LNCaP clone FGC (cell line): Measurements from ENCODE around the gene GCLM.
"Not testable (repeated sequence)": the region's sequence is repeated elsewhere in the genome, so short reads cannot be mapped to it uniquely, and the experiment has no call there.

Experiments used
- DNase-seq: peaks from one replicate; pipeline ENCODE4 v3.0.0-alpha.2; 2011; ENCODE audit warnings: low read depth
- H3K4me3 ChIP-seq: 2 replicates; pipeline ENCODE4 v1.5.1; 2011; ENCODE audit warnings: mild to moderate bottlenecking, low read depth, low read length, control low read depth
- TF ChIP-seq, protein P1 (sequence below): IDR thresholded peaks from 2 replicates; pipeline ENCODE4 v1.5.1; 2012; ENCODE audit warnings: mild to moderate bottlenecking; ENCODE audit not compliant: control insufficient read depth, insufficient read depth; ENCODE audit errors: extremely low read depth

Gene GCLM

DNA sequence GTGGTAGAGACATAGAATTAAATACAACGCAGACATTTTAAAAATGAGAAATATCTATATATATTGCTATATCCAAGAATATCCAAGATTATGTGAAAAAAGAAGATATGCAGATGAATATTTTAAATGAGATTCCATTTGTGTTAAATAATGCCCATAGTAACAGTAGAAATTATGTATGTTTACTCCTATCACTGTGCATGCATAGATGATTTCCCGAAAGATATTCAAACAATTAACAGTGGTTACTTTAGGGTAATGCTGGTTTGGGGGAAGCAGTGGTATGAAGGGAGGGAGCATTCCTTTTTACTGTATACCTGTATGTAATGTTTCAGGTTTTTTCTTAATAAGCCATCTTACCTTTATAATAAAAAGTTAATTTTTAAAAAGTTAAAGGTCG, 55.3 kb downstream of the GCLM start:
- TF ChIP-seq, protein P1, sequence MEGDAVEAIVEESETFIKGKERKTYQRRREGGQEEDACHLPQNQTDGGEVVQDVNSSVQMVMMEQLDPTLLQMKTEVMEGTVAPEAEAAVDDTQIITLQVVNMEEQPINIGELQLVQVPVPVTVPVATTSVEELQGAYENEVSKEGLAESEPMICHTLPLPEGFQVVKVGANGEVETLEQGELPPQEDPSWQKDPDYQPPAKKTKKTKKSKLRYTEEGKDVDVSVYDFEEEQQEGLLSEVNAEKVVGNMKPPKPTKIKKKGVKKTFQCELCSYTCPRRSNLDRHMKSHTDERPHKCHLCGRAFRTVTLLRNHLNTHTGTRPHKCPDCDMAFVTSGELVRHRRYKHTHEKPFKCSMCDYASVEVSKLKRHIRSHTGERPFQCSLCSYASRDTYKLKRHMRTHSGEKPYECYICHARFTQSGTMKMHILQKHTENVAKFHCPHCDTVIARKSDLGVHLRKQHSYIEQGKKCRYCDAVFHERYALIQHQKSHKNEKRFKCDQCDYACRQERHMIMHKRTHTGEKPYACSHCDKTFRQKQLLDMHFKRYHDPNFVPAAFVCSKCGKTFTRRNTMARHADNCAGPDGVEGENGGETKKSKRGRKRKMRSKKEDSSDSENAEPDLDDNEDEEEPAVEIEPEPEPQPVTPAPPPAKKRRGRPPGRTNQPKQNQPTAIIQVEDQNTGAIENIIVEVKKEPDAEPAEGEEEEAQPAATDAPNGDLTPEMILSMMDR, result no peak
- no peak for DNase-seq
- no peak overlapping the region for H3K4me3 ChIP-seq

DNA sequence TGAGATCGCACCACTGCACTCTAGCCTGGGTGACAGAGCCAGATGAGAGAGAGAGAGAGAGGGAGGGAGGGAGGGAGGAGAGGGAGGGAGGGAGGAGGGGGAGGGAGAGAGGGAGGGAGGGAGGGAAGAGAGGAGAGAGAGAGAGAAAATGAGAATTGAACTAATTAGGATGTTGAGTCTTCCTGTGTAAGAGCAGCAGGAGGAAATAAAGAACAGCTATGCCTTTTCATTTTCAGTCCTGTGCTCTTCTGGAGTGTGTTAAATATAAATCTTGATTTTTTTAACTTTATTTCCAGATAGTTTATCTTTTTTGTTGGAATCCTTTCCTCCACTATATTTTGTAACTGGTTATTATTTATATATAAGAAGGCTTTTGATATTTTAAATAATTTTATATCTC, 57.4 kb downstream of the GCLM start:
- DNase-seq, result no peak
- no peak overlapping the region for H3K4me3 ChIP-seq
- TF ChIP-seq, protein P1, result no peak

DNA sequence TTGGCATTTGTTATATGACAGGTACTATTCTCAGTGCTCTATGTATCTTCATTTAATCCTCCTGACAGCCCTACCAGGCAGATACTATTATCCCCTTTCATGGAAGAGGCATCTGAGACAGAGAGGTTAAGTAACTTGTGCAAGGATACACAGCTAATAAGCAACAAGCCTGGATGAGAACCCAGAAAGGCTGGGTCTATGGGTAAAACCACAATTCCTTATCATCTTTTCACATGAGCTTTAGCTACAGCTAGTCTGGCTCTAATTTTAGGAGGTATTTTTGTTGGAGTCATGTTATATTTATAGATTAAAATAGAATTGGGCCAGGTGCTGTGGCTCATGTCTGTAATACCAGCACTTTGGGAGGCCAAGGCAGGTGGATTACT, 57.9 kb downstream of the GCLM start:
- no peak for DNase-seq
- H3K4me3 ChIP-seq, result no peak overlapping the region
- TF ChIP-seq, protein P1, result no peak

DNA sequence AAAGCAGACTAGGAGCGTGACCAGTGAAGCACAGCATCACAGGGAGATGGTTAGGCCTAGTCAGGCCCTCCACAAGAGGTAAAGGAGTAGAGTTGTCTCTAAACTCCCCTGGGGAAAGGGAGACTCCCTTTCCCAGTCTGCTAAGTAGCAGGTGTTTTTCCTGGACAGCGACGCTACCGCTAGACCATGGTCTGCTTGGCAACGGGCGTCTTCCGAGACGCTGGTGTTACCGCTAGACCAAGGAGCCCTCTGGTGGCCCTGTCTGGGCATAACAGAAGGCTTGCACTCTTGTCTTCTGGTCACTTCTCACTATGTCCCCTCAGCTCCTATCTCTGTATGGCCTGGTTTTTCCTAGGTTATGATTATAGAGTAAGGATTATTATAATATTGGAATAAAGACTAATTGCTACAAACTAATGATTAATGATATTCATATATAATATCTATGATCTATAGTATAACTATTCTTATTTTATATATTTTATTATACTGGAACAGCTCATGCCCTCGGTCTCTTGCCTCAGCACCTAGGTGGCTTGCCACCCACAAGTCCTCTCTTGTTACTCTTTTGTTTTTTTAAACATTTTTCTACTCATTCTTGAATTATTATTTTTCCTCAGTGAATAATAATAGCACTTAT, 58.4 kb downstream of the GCLM start:
- TF ChIP-seq, protein P1, result peak; percentile 34
- H3K4me3 ChIP-seq, DNase-seq: not testable (repeated sequence)

DNA sequence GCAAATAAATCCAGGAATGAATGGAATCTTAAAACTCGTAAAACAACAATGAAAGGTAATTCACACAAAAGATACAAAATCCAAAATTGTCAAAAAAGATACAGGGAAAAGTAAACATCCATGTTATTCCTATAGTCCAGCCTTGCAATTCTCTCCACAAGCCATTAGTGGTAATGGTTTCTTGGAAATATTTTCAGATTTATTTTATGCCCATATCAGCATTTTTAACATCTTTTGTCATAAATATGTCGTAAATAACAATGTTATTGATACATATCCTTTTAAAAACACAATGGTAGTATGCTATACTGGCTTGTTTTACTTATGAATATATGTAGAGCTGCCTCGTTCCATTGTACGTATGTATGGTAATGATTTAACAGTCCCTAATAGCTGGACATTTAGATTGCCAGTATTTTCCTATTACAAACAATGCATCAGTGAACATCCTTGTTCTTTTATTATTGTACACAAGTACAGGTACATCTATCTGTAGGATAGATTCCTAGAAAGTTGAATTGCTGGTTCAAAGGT, 60.8 kb downstream of the GCLM start:
- peak overlapping the region; percentile 65 for H3K4me3 ChIP-seq
- DNase-seq, result no peak
- TF ChIP-seq, protein P1, result no peak

DNA sequence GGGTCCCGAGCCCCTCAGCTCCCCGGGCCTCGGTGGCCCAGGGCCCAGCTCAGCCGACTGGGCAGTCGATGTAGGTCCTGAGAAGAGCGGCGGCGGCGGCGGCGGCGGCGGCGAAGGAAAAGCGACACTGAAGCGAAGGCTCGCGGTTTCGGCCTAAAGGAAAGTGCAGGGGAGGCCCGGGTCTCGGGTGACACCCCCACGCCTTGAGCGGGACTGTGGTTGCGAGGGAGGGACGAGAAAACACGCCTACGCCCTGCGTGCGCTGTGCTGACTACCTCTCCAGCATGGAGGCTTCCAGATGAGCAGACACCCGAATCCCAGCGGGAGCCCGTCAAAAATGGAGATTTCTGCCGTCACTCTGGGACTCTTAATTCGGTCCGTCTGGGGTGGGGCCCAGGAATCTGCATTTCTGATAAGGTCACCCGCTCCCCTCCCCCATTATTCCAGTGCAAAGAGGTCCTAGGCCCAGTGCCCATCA, 61.4 kb downstream of the GCLM start:
- TF ChIP-seq, protein P1, result no peak
- DNase-seq, result no peak
- H3K4me3 ChIP-seq, result peak overlapping the region; percentile 65

DNA sequence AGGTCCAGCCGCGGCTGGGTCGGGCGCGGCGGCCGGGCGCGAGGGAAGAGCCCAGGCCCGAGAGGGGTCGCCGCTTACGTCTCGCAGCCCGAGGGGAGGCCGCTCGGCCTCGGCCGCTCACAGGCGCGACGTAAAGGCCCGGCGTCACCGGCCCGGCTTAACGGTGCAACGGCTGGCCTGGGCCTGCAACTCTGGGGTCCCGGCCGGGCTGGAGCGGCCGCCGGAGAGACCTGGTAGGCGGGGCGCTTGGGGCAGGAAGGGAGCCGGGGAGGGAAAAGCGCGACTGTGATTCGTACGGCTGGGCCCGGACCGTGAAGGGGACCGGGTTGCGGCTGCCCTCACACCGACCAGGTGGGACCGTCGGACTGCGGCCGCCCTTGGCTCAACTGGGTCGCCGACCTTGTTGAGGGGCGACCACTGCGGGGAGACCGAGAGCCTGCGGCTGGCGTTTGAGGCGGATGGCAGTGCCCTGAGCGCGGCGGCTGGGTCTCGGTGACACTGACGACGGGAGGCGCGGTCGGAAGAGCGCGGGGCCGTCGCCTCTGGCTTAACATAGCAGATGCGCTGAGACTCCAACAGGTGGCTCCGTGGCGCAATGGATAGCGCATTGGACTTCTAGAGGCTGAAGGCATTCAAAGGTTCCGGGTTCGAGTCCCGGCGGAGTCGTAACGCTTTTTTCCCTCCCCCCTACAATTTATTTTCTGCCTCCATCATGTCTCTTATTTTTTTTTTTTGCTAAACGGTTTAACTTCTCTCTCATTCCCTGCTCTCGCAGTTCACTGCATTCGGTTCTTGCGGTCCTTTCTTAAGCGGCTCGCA, 62.0 kb downstream of the GCLM start:
- peak overlapping the region; percentile 65 for H3K4me3 ChIP-seq
- peak; percentile 75 for DNase-seq
- TF ChIP-seq, protein P1, result peak; percentile 6; the same call in 1 of the 2 replicates
